HG02588 (cell line): ENCODE data around the gene TTYH1.

ENCODE experiments used
- ATAC-seq: cut with Tn5 transposase; IDR thresholded peaks from one replicate; pipeline ENCODE4 v1.9.1; 2021; ENCODE audit warnings: mild to moderate bottlenecking, moderate library complexity; ENCODE audit not compliant: unreplicated experiment

TTYH1 gene

GRCh38 chr19:54473892-54474372, 58.7 kb downstream of the TTYH1 start:
- no peak for ATAC-seq

- ATAC-seq: no peak
These were observed 60.4 kb downstream of the TTYH1 start for GRCh38 chr19:54475706-54476105.

- ATAC-seq: no peak
These were observed 62.4 kb downstream of the TTYH1 start for GRCh38 chr19:54477650-54478049.

GRCh38 chr19:54478677-54479266, 63.5 kb downstream of the TTYH1 start:
- no peak for ATAC-seq

GRCh38 chr19:54480051-54480450, 64.8 kb downstream of the TTYH1 start:
- no peak for ATAC-seq

GRCh38 chr19:54481326-54481930, 66.2 kb downstream of the TTYH1 start:
- ATAC-seq: no peak

GRCh38 chr19:54482889-54483288, 67.6 kb downstream of the TTYH1 start:
- no peak for ATAC-seq

- ATAC-seq: no peak
These were observed 69.2 kb downstream of the TTYH1 start for GRCh38 chr19:54484451-54484850.

GRCh38 chr19:54485851-54486250, 70.6 kb downstream of the TTYH1 start:
- ATAC-seq: no peak
